HEK293 (cell line): Measurements from ENCODE around the gene RNASEH2A.
A peak's percentile ranks its signal among the peaks of the same experiment; 100 is the strongest.

Source experiments
- CTCF ChIA-PET: fragments of 350-600 bp; formaldehyde crosslinking; extraction: SDS; loops from one replicate; lab custom pipeline; 2021; ENCODE audit warnings: antibody characterized with exemption; lab: Yijun Ruan, JAX
- POLR2A ChIA-PET: fragments of 300-600 bp; formaldehyde crosslinking; extraction: SDS; loops from one replicate; lab custom pipeline; 2020; ENCODE audit warnings: antibody characterized with exemption, inconsistent platforms; lab: Yijun Ruan, JAX
- H3K27ac ChIP-seq: fragments of 200-500 bp; sonication (Bioruptor generic); 2 replicates; pipeline ENCODE4 v1.5.1; 2014; ENCODE audit warnings: low read depth, low read length, control low read depth, inconsistent platforms; ENCODE audit errors: extremely low read depth
- H3K36me3 ChIP-seq, 2 experiments: fragments of 200-500 bp in 1 of 2; sonication (Bioruptor generic) in 1 of 2; 1 replicate in 1 of 2; 2 replicates in 1 of 2; pipeline ENCODE4 v1.5.1; 2014 to 2017; ENCODE audit warnings: inconsistent platforms in 2 of 2, low read length in 2 of 2; ENCODE audit not compliant: control insufficient read depth in 2 of 2, insufficient read depth in 1 of 2
- H3K4me1 ChIP-seq: fragments of 200-500 bp; sonication (Bioruptor generic); 2 replicates; pipeline ENCODE4 v1.5.1; 2014; ENCODE audit warnings: mild to moderate bottlenecking, low read length, inconsistent platforms; ENCODE audit not compliant: control insufficient read depth, insufficient read depth
- H3K4me3 ChIP-seq: 2 replicates; pipeline ENCODE4 v1.5.1; 2011; ENCODE audit warnings: low read depth, mild to moderate bottlenecking, control low read depth, low read length, moderate library complexity
- H3K9me3 ChIP-seq: fragments of 200-500 bp; sonication (Bioruptor generic); 2 replicates; pipeline ENCODE4 v1.5.1; 2014; ENCODE audit warnings: low read depth, low read length, inconsistent platforms; ENCODE audit not compliant: control insufficient read depth, insufficient read depth
- GLIS1 ChIP-seq: fragments of 450-650 bp; formaldehyde crosslinking; IDR thresholded peaks from 2 replicates; pipeline ENCODE4 v1.5.1; 2016; ENCODE audit warnings: missing biosample characterization, missing genetic modification characterization
- MEIS1 ChIP-seq: sonication (generic); formaldehyde crosslinking; IDR thresholded peaks from 2 replicates; pipeline ENCODE4 v1.8.1; 2022; ENCODE audit warnings: missing genetic modification reagents, mild to moderate bottlenecking, borderline replicate concordance
- MZF1 ChIP-seq: fragments of 450-650 bp; formaldehyde crosslinking; IDR thresholded peaks from 2 replicates; pipeline ENCODE4 v1.5.1; 2017; ENCODE audit warnings: missing biosample characterization, missing genetic modification characterization, borderline replicate concordance
- PRDM2 ChIP-seq: fragments of 450-650 bp; formaldehyde crosslinking; IDR thresholded peaks from 2 replicates; pipeline ENCODE4 v1.5.1; 2016; ENCODE audit warnings: missing biosample characterization, missing genetic modification characterization, borderline replicate concordance
- SP7 ChIP-seq: fragments of 450-650 bp; formaldehyde crosslinking; IDR thresholded peaks from 2 replicates; pipeline ENCODE4 v1.5.1; 2016; ENCODE audit warnings: missing biosample characterization, missing genetic modification characterization
- ZBTB7A ChIP-seq: fragments of 450-650 bp; formaldehyde crosslinking; IDR thresholded peaks from 2 replicates; pipeline ENCODE4 v1.5.1; 2016; ENCODE audit warnings: low read depth, missing biosample characterization, missing genetic modification characterization
- ZNF157 ChIP-seq: fragments of 450-650 bp; formaldehyde crosslinking; IDR thresholded peaks from 2 replicates; pipeline ENCODE4 v1.5.1; 2016; ENCODE audit warnings: missing biosample characterization, missing genetic modification characterization
- ZNF23 ChIP-seq: fragments of 450-650 bp; formaldehyde crosslinking; IDR thresholded peaks from 2 replicates; pipeline ENCODE4 v1.5.1; 2016; ENCODE audit warnings: missing biosample characterization, missing genetic modification characterization, borderline replicate concordance
- ZNF311 ChIP-seq: fragments of 450-650 bp; formaldehyde crosslinking; IDR thresholded peaks from 2 replicates; pipeline ENCODE4 v1.5.1; 2017; ENCODE audit warnings: missing biosample characterization, missing genetic modification characterization, borderline replicate concordance
- ZNF501 ChIP-seq: fragments of 450-650 bp; formaldehyde crosslinking; IDR thresholded peaks from 2 replicates; pipeline ENCODE4 v1.5.1; 2016; ENCODE audit warnings: missing biosample characterization, missing genetic modification characterization
- ZNF549 ChIP-seq: fragments of 450-650 bp; IDR thresholded peaks from 2 replicates; pipeline ENCODE4 v1.5.1; 2018; ENCODE audit warnings: missing biosample characterization, missing genetic modification characterization, mild to moderate bottlenecking, inconsistent platforms, moderate library complexity
- ZNF558 ChIP-seq: fragments of 450-650 bp; formaldehyde crosslinking; IDR thresholded peaks from 2 replicates; pipeline ENCODE4 v1.5.1; 2016; ENCODE audit warnings: missing biosample characterization, missing genetic modification characterization
- ZNF621 ChIP-seq: fragments of 450-650 bp; formaldehyde crosslinking; IDR thresholded peaks from 2 replicates; pipeline ENCODE4 v1.5.1; 2017; ENCODE audit warnings: missing biosample characterization, missing genetic modification characterization
- ZNF623 ChIP-seq: fragments of 450-650 bp; formaldehyde crosslinking; IDR thresholded peaks from 2 replicates; pipeline ENCODE4 v1.5.1; 2016; ENCODE audit warnings: missing biosample characterization, missing genetic modification characterization
- ZNF626 ChIP-seq: fragments of 450-650 bp; sonication (Bioruptor Pico); formaldehyde crosslinking; IDR thresholded peaks from 2 replicates; pipeline ENCODE4 v1.5.1; 2018; ENCODE audit warnings: missing biosample characterization, missing genetic modification characterization, inconsistent platforms
- ZNF654 ChIP-seq: fragments of 450-650 bp; formaldehyde crosslinking; IDR thresholded peaks from 2 replicates; pipeline ENCODE4 v1.5.1; 2016; ENCODE audit warnings: low read depth, missing biosample characterization, missing genetic modification characterization
- TF ChIP-seq, protein P1 (sequence below): fragments of 450-650 bp; formaldehyde crosslinking; IDR thresholded peaks from 2 replicates; pipeline ENCODE4 v1.5.1; 2016; ENCODE audit warnings: missing biosample characterization, missing genetic modification characterization, borderline replicate concordance
- TF ChIP-seq, protein P2 (sequence below): fragments of 450-650 bp; formaldehyde crosslinking; IDR thresholded peaks from 2 replicates; pipeline ENCODE4 v1.5.1; 2016; ENCODE audit warnings: missing biosample characterization, missing genetic modification characterization
- TF ChIP-seq, protein P3 (sequence below): fragments of 450-650 bp; formaldehyde crosslinking; IDR thresholded peaks from 2 replicates; pipeline ENCODE4 v1.5.1; 2017; ENCODE audit warnings: missing biosample characterization, missing genetic modification characterization

The RNASEH2A gene

DNA sequence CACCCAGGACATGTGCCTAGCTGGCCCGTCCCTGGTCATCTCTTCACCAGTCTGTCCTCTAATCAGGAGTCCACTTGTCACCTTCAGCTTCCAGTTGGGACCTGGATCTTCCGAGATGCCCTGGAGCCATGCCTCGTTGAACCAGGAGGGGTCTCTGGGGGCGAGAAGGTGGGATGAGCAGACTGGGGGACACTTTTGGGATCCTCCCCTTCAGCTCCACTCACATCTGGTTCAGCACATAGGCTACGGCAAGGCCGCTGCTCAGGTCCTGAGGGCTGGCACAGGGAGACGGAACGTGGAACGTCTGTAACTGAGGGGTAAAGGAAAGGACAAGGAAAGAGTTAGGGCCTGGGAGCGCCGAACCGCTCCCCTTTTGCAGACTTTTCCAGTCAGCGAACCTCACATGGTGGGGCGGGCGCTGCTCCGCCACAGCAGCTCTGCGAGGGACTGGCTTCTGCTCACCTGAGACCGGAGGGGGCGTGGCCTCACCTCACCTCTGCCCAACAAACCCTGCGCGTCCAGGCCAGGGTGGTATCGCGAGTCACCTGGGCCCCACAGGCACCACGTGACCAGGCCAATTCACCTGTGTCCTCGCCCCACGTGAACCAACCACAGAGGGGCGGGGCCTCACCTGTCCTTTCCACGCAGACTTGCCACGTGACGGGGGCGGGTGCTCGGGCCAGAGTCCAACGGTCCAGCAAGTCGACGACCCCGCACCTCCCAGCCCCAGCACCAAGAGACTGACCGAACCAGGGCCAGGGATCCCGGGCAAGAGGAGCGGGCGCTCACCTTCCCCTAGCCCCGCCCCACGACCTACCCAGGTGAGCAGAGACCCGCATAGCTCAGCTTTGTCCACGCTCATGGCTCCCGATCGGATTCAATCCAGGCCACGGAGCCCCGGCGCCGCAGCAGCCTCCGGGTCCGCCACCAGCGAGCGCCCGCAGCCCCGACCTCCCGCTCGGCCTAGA, 31.5 kb upstream of the RNASEH2A start, which contains the start of gene HOOK2 (continued):
- peak; percentile 29; the same call in 1 of the 2 replicates for TF ChIP-seq GLIS1 (tag by site-specific recombination)
- TF ChIP-seq ZNF501 (tag by site-specific recombination): peak; percentile 18; the same call in 1 of the 2 replicates

DNA sequence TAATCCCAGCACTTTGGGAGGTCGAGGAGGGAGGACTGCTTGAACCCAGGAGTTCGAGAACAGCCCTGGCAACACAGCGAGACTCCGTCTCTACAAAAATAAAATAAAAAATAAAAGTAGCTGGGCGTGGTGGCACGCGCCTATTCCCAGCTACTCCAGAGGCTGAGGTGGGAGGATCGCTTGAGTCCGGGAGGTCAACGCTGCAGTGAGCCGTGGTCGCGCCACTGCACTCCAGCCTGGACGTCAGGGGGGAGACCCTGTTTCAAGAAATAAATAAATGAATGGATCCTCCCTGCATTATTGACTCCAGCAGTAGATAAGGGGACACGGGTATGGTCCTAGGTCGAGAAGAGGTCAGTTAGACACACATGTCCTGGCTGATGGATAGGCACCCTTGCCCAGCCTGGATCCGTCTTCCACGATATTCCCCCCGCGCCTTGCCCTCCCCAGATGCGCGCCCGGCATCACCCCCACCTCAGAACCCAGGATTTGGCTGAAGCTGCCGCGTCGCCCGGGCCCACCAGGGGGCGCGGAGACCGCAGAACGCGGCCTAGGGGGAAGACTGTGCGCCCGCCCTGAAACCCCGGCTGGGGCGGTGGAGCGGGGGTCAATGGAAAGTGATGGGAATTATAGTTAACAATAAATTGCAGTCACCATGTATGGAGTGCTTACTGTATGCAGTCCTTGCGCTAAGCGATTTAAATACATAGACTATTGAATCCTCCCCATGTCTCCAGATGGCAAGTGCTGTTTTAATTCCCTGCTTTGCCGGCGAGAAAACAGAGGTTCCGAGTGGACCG, 29.0 kb upstream of the RNASEH2A start:
- Histone ChIP-seq H3K36me3 (no peaks in the 10 kb centered on the region), H3K9me3 (no peaks in the 10 kb centered on the region), H3K4me3 (peak overlapping the region; percentile 39), H3K4me1 (peaks cover 4% of the 10 kb centered on the region; the same call in 1 of the 2 replicates), H3K27ac (no peak overlapping the region)
- POLR2A ChIA-PET: interaction anchor here (0.8 to 3.3 kb wide), 5 partner anchors 12 to 22 kb away, joined by 3 to 42 read pairs (median 4); partner anchors contain the start of gene JUNB
- CTCF ChIA-PET: interaction anchor here (0.6 to 11.4 kb wide), 22 partner anchors 10 to 1674 kb away, joined by 3 to 234 read pairs (median 4); partner anchors contain the start of genes GET3, JUNB, PRDX2 and THSD8
- TF ChIP-seq ZBTB7A (tag by site-specific recombination): no peak
- TF ChIP-seq MEIS1: no peak
- TF ChIP-seq, protein P1, sequence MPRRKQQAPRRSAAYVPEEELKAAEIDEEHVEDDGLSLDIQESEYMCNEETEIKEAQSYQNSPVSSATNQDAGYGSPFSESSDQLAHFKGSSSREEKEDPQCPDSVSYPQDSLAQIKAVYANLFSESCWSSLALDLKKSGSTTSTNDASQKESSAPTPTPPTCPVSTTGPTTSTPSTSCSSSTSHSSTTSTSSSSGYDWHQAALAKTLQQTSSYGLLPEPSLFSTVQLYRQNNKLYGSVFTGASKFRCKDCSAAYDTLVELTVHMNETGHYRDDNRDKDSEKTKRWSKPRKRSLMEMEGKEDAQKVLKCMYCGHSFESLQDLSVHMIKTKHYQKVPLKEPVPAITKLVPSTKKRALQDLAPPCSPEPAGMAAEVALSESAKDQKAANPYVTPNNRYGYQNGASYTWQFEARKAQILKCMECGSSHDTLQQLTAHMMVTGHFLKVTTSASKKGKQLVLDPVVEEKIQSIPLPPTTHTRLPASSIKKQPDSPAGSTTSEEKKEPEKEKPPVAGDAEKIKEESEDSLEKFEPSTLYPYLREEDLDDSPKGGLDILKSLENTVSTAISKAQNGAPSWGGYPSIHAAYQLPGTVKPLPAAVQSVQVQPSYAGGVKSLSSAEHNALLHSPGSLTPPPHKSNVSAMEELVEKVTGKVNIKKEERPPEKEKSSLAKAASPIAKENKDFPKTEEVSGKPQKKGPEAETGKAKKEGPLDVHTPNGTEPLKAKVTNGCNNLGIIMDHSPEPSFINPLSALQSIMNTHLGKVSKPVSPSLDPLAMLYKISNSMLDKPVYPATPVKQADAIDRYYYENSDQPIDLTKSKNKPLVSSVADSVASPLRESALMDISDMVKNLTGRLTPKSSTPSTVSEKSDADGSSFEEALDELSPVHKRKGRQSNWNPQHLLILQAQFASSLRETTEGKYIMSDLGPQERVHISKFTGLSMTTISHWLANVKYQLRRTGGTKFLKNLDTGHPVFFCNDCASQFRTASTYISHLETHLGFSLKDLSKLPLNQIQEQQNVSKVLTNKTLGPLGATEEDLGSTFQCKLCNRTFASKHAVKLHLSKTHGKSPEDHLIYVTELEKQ (tag by site-specific recombination): no peak
- no peak for TF ChIP-seq ZNF311 (tag by site-specific recombination)
- no peak for TF ChIP-seq ZNF621
- no peak for TF ChIP-seq MZF1 (tag by site-specific recombination)
- no peak for TF ChIP-seq PRDM2 (tag by site-specific recombination)
- no peak for TF ChIP-seq ZNF623
- TF ChIP-seq ZNF549 (tag by site-specific recombination): no peak
- peak; percentile 54 for TF ChIP-seq ZNF654 (tag by site-specific recombination)
- TF ChIP-seq ZNF558: no peak
- TF ChIP-seq, protein P2, sequence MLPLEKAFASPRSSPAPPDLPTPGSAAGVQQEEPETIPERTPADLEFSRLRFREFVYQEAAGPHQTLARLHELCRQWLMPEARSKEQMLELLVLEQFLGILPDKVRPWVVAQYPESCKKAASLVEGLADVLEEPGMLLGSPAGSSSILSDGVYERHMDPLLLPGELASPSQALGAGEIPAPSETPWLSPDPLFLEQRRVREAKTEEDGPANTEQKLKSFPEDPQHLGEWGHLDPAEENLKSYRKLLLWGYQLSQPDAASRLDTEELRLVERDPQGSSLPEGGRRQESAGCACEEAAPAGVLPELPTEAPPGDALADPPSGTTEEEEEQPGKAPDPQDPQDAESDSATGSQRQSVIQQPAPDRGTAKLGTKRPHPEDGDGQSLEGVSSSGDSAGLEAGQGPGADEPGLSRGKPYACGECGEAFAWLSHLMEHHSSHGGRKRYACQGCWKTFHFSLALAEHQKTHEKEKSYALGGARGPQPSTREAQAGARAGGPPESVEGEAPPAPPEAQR (tag by site-specific recombination): no peak
- TF ChIP-seq, protein P3, sequence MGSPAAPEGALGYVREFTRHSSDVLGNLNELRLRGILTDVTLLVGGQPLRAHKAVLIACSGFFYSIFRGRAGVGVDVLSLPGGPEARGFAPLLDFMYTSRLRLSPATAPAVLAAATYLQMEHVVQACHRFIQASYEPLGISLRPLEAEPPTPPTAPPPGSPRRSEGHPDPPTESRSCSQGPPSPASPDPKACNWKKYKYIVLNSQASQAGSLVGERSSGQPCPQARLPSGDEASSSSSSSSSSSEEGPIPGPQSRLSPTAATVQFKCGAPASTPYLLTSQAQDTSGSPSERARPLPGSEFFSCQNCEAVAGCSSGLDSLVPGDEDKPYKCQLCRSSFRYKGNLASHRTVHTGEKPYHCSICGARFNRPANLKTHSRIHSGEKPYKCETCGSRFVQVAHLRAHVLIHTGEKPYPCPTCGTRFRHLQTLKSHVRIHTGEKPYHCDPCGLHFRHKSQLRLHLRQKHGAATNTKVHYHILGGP (tag by site-specific recombination): no peak
- TF ChIP-seq ZNF23: no peak
- no peak; the same call in 1 of the 2 replicates for TF ChIP-seq SP7 (tag by site-specific recombination)
- TF ChIP-seq ZNF626 (tag by site-specific recombination): no peak
- no peak for TF ChIP-seq ZNF157
